Testis (tissue), 5 donors: Measurements from ENCODE around the gene ARRB2. TPM values are rescaled to one million over a fixed set of nuclear protein-coding genes. Genes with fewer than 3 reads are reported as not detected.

Experiments
- DNase-seq: peaks from one replicate; pipeline ENCODE4 v3.0.0-alpha.2; 2019
- H3K27ac ChIP-seq, 2 donors: fragments of 200-600 bp; sonication (generic); one replicate each; pipeline ENCODE4 v1.5.1; 2019
- H3K27me3 ChIP-seq: fragments of 200-600 bp; sonication (generic); one replicate; pipeline ENCODE4 v1.5.1; 2019
- H3K36me3 ChIP-seq: fragments of 200-600 bp; sonication (generic); one replicate; pipeline ENCODE4 v1.5.1; 2017; ENCODE audit warnings: low read depth; ENCODE audit errors: missing control alignments
- H3K4me1 ChIP-seq: fragments of 200-600 bp; sonication (generic); one replicate; pipeline ENCODE4 v1.5.1; 2019
- H3K4me3 ChIP-seq, 2 donors: fragments of 200-600 bp; sonication (generic); one replicate each; pipeline ENCODE4 v1.5.1; 2017 to 2019
- H3K9me3 ChIP-seq: fragments of 200-600 bp; sonication (generic); one replicate; pipeline ENCODE4 v1.5.1; 2017
- POLR2A ChIP-seq: fragments of 450-650 bp; IDR thresholded peaks from one replicate; pipeline ENCODE4 v1.6.1; 2017; ENCODE audit warnings: antibody characterized with exemption, mild to moderate bottlenecking, moderate library complexity
- WGBS, 2 donors: methylation state at CpG; one replicate each; pipeline ENCODE4 v1.1.5; 2018; 5-methylcytosine and 5-hydroxymethylcytosine counted together
- intact Hi-C: fragments of 100-400 bp; cut with DNase I; formaldehyde crosslinking; loops from one replicate; pipeline ENCODE4 v1.15.1; 2023; ENCODE audit warnings: low total_unique reads
- long read RNA-seq, 2 donors: transcript quantifications; one replicate each; lab custom pipeline, GENCODE V29; 2026
- polyA plus RNA-seq: library from polyadenylated mRNA; stranded (reverse); fragments of 350-450 nt; fragmentation: Illumina TruSeq; extraction: RNeasy Lipid Tissue Mini Kit (QIAGEN cat#74804); gene quantifications from one replicate; pipeline ENCODE4 v1.2.3, GENCODE V29; 2014; ENCODE audit warnings: low read depth, low replicate concordance; ENCODE audit not compliant: insufficient read depth
- total RNA-seq, 2 donors: library from RNA; depleted of rRNA; stranded (reverse); fragments of >200 nt; gene quantifications; one replicate each; pipeline ENCODE4 v1.2.3, GENCODE V29; 2016
- TF ChIP-seq, protein P1 (sequence below), 3 experiments: fragments of 450-650 bp in 2 of 3; fragments of 200-600 bp in 1 of 3; sonication (generic) in 1 of 3; IDR thresholded peaks; one replicate each; pipeline ENCODE4 v1.5.1; 2016 to 2019; ENCODE audit warnings: antibody characterized with exemption in 3 of 3, mild to moderate bottlenecking in 2 of 3, moderate library complexity in 1 of 3

Gene ARRB2
- 10 to 100 TPM; 13.5 to 19.5 TPM for total RNA-seq
- polyA plus RNA-seq = 23.0 TPM
- long read RNA-seq, donor 1, partial matches to known transcripts = 0 of 7 reads
- long read RNA-seq, donor 1, other reads (novel, unspliced or antisense) = 0 of 7 reads
- long read RNA-seq, donor 2, partial matches to known transcripts = 0 of 4 reads
- long read RNA-seq, donor 2, other reads (novel, unspliced or antisense) = 0 of 4 reads

DNA sequence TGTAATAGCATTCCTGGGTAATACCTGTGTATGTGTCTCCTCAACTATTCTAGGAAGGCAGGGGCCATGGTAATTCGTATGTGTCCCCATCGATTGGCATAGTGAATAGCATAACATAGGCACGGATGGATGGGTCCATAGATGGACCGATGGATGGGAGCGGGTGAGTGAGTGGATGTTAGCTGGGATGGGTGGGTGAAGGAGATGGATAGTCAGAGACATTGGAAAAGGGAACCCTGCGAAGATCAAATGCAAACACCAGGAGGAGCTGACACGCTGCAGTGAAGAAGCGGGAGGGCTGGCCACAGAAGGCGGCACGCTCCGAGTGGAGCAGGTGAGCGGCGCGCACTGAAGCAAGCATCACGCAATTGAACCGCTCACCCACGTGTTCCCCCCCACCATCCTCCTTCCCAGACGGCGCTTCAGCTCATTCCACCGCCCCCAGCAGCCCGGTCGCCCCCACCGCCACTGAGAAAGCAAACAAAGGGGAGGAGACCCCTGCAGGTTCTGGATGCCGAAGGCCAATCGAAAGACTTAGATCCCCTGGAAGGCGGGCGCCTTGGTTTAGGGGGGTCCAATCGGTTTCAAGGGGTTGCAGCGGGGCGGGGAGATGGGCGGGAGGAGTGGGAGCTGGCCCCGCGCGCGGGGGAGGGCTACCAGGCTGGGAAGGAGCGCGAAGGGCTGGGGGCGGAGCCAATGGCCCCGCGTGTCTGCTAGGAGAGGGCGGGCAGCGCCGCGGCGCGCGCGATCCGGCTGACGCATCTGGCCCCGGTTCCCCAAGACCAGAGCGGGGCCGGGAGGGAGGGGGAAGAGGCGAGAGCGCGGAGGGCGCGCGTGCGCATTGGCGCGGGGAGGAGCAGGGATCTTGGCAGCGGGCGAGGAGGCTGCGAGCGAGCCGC lies at the start of gene ARRB2:
Gene ARRB2 (plus strand): TSS at position 839 of the 899 bp plus-strand sequence. CDS start 90 bp downstream, outside the sequence.
- peak; percentile 98 for DNase-seq
- intact Hi-C loops = loop anchor here (10.0 kb wide), 1 partner anchor 185 kb away; the partner anchor contains the start of gene C17orf107
- Histone ChIP-seq H3K27me3 (no peaks in the 10 kb centered on the region), H3K27ac (peak within 1 kb of the TSS; percentile 46 to 86), H3K4me1 (peaks cover 3% of the 10 kb centered on the region), H3K36me3 (no peaks in the 10 kb centered on the region), H3K4me3 (peak within 1 kb of the TSS; percentile 64 to 65), H3K9me3 (no peaks in the 10 kb centered on the region)
- WGBS, 2 donors = 0% methylated on average over 30 to 66 of the region's 67 CpGs
- TF ChIP-seq, protein P1, sequence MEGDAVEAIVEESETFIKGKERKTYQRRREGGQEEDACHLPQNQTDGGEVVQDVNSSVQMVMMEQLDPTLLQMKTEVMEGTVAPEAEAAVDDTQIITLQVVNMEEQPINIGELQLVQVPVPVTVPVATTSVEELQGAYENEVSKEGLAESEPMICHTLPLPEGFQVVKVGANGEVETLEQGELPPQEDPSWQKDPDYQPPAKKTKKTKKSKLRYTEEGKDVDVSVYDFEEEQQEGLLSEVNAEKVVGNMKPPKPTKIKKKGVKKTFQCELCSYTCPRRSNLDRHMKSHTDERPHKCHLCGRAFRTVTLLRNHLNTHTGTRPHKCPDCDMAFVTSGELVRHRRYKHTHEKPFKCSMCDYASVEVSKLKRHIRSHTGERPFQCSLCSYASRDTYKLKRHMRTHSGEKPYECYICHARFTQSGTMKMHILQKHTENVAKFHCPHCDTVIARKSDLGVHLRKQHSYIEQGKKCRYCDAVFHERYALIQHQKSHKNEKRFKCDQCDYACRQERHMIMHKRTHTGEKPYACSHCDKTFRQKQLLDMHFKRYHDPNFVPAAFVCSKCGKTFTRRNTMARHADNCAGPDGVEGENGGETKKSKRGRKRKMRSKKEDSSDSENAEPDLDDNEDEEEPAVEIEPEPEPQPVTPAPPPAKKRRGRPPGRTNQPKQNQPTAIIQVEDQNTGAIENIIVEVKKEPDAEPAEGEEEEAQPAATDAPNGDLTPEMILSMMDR (IDR thresholded peaks at IDR 0.05) = peak; percentile 27 to 74 (median 32)
- TF ChIP-seq POLR2A = no peak

- Histone ChIP-seq H3K27ac (no peak overlapping the region), H3K36me3 (no peaks in the 10 kb centered on the region), H3K27me3 (no peaks in the 10 kb centered on the region), H3K4me1 (no peaks in the 10 kb centered on the region), H3K9me3 (no peaks in the 10 kb centered on the region), H3K4me3 (no peak overlapping the region)
- intact Hi-C loops = no loop called here
- WGBS, 2 donors = 72 to 84% methylated on average over 8 of the region's 8 CpGs
- DNase-seq = no peak
- TF ChIP-seq, protein P1 (IDR thresholded peaks at IDR 0.05) = no peak
- TF ChIP-seq POLR2A = no peak
These were observed 46.7 kb upstream of the ARRB2 start for GRCh38 chr17:4663711-4664110.

- 85 to 87% methylated on average over 9 of the region's 9 CpGs for WGBS, 2 donors
- Histone ChIP-seq H3K36me3 (no peaks in the 10 kb centered on the region), H3K9me3 (no peaks in the 10 kb centered on the region), H3K27ac (no peak overlapping the region), H3K4me1 (no peaks in the 10 kb centered on the region), H3K4me3 (no peak overlapping the region), H3K27me3 (no peaks in the 10 kb centered on the region)
- DNase-seq = no peak
- TF ChIP-seq, protein P1 (IDR thresholded peaks at IDR 0.05) = no peak
- no peak for TF ChIP-seq POLR2A
- intact Hi-C loops = no loop called here
These were observed 46.2 kb upstream of the ARRB2 start for GRCh38 chr17:4664230-4664629.

GRCh38 chr17:4665027-4665426 lies 45.4 kb upstream of the ARRB2 start:
- no peak for TF ChIP-seq POLR2A
- TF ChIP-seq, protein P1 (IDR thresholded peaks at IDR 0.05) = no peak
- H3K4me3 ChIP-seq = no peak overlapping the region
- no peak for DNase-seq
- no peaks in the 10 kb centered on the region for H3K36me3 ChIP-seq
- H3K9me3 ChIP-seq = no peaks in the 10 kb centered on the region
- no peaks in the 10 kb centered on the region for H3K27me3 ChIP-seq
- intact Hi-C loops = no loop called here
- WGBS, 2 donors = 68 to 86% methylated on average over 4 to 9 of the region's 9 CpGs
- no peak overlapping the region for H3K27ac ChIP-seq
- H3K4me1 ChIP-seq = no peaks in the 10 kb centered on the region
